Caki2 (cell line): ENCODE results near the gene NFYB. TPM values are rescaled to one million over a fixed set of nuclear protein-coding genes. Genes with fewer than 3 reads are reported as not detected.
"Not testable (repeated sequence)": the region's sequence is repeated elsewhere in the genome, so short reads cannot be mapped to it uniquely, and the experiment has no call there.

ENCODE experiments used
- DNase-seq: peaks from one replicate; pipeline ENCODE4 v3.0.0-alpha.2; 2015; ENCODE audit warnings: low read depth
- in situ Hi-C: cut with HindIII; loops from 2 replicates; pipeline ENCODE4 v1.10.0; 2016; ENCODE audit warnings: low sequenced_read_pairs, low pct_unique_long_range_greater_than_20kb, mixed read lengths
- total RNA-seq: library from RNA; depleted of rRNA; stranded (reverse); fragments of >200 nt; shearing (Covaris generic); gene quantifications from 2 replicates; pipeline ENCODE4 v1.2.3, GENCODE V29; 2014; ENCODE audit warnings: low replicate concordance

NFYB gene
- total RNA-seq, 1 experiment from 2014 or later = 14.9 TPM

- in situ Hi-C loops = no loop called here
- no peak for DNase-seq
Measured at GRCh38 chr12:104165801-104166200, 27.8 kb upstream of the NFYB start.

- no peak for DNase-seq
- in situ Hi-C loops = no loop called here
Measured at GRCh38 chr12:104164634-104165033, 26.6 kb upstream of the NFYB start.

DNA sequence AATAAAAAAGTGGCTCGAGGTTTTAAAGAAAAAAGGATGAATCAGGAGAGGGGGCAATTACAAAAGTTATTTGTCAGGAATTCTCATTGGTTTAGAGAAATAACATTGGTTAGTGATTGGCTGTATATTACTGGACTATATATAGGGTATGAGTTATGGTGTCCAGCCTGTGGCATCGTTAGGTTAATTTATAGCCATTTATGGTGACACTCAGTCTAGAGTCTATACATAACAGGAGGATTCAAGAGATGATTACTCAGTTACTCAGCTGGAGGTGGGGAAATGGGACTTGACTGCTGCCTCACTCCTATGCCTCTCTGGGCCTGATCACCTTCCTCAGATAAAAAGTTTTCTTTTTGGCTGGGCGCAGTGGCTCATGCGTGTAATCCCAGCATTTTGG is 25.6 kb upstream of the NFYB start:
- in situ Hi-C loops = no loop called here
- no peak for DNase-seq

GRCh38 chr12:104163028-104163427 is 25.0 kb upstream of the NFYB start:
- DNase-seq, in situ Hi-C loops: not testable (repeated sequence)

DNA sequence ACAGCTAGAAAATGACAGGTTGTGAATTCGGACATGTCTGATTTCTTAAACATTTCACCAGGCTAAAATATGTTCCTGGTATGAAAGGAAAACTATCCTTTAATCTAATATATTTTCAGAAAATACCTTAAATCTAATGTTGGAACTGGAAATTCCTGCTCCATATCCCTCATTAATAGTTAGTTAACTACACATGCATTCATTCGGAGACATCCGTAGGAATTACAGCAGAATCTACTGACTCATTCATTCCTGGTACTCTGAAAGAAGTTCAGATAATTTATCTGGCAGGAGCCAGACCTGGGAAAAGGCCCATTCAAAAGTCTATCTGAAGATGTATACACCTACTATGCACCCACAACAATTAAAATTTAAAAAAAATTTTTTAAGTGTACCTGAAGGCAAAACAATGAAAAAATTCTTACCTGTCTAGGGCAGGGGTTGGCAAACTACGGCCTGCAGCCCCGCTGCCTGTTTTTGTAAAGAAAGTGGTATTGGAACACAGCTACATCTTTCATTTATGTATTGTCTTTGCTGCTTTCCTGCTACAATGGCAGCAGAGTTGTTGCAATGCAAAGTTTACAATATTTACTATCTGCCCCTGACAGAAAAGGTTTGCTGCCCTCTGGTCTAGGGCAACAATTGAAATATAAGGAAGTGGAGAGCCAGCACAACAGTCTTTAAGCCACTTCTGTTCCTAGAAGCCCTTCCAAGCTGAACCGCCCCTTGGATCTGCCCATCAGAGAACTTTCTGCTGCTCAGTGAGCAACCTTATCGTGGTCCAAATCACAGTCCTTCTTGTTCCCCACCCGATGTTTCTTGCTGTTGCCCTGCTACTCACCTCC is 17.9 kb upstream of the NFYB start:
- in situ Hi-C loops = no loop called here
- DNase-seq = no peak

DNA sequence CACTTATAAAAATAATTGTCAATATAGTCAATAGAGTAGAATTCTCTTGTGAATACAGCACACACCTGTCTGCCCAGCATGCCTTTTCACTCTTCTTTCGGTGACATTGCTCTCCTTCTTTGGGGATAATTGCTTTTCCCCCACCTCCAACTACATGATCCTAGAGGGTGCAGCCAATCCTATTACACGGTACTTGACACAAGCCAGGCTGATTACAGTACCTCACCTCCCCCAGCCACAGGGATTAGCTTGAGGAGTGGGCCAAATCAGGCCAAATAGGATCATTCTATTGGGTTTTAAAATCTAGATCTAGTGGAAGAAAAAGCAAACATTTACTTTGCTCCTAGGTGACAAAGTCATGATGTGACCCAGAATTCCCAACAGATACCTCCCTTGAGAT is 16.8 kb upstream of the NFYB start:
- in situ Hi-C loops = no loop called here
- no peak for DNase-seq

DNA sequence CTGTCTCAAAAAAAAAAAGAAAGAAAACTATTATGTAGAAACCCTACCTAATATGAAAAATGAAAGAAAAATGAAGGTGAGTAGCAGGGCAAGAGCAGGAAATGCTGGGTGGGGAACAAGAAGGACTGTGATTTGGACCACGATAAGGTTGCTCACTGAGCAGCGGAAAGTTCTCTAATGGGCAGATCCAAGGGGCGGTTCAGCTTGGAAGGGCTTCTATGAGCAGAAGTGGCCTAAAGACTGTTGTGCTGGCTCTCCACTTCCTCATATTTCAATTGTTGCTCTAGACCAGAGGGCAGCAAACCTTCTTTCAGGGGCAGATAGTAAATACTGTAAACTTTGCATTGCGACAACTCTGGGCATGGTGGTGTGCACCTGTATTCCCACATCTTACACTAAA is 16.3 kb upstream of the NFYB start:
- DNase-seq = no peak
- in situ Hi-C loops = no loop called here

GRCh38 chr12:104152685-104153241 is 14.8 kb upstream of the NFYB start:
- in situ Hi-C loops = no loop called here
- DNase-seq = no peak

- in situ Hi-C loops = no loop called here
- DNase-seq = no peak
Measured at GRCh38 chr12:104150416-104150815, 12.4 kb upstream of the NFYB start.

DNA sequence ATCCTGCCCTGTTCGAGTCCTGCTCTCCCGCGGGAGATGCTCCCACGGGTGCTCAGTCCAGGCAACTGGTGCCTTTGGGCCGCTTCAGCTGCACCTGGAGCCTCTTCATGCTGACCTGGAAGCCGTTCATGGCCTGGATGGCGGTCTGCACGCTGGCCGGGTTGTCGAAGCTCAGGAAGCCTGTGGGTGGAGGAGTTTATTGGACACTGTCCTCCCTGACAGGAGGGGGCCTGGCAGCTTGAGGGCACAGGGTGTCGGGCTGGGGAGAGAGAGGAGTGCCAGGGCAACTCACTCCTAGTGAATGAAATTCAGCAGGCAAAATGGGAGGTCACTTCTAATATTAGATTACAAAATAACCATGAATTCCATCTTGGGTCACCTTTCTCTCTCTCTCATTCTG is 9.3 kb upstream of the NFYB start:
- DNase-seq = no peak
- in situ Hi-C loops = no loop called here

DNA sequence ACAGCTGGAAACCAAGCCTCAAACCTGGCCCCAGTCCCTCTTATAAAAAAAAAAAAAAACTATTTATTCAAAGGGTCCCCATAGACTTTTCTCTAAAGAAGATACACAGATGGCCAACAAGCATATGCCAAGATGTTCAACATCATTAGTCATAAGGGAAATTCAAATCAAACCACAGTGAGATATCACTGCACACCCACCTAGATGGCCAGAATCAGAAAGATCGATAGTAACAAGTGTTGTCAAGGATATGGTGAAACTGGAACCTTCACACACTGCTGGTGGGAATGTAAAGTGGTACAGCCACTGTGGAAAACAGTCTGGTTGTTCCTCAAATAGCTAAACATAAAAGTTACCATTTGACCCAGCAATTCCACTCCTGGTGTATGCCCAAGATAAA is 5.9 kb upstream of the NFYB start:
- in situ Hi-C loops = no loop called here
- no peak for DNase-seq

DNA sequence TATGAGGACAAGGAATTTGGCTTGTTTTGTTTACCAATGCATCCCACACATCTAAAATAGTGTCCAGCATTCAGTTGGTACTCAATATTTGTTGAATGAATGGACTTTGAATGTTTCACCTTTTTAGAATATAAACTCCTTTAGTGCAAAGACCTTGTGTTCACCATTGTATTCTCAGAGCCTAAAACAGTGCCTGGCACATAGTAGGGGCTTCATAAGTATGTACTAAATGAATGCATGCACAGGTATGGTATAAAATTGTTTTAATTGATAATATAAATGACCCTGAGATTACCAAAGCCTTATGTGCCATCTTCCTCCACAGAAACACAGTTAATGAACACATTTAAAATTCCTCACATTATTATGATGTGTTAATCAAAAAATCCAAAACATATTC is 5.0 kb upstream of the NFYB start:
- in situ Hi-C loops = no loop called here
- no peak for DNase-seq

DNA sequence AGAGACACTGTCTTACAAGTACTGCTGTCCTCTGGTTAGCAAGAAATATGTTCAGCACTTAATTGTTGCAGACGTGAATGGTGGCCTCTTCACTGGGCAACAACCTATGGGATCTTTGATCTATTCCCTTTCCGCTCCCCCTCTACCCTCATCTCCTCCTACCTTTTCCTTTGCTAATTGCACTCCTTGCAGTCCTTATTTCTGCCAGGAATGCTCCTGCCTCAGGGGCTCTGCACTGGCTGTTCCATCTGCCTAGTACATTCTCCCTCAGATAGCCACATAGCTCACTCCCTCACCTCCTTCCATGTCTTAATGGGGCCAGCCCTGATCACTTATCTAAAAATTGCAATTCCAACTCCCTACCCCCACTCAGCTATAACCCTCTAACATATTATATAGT is 4.5 kb upstream of the NFYB start:
- in situ Hi-C loops = no loop called here
- no peak for DNase-seq

GRCh38 chr12:104138797-104139152 is 765 bp upstream of the NFYB start:
- DNase-seq = no peak
- in situ Hi-C loops = no loop called here

DNA sequence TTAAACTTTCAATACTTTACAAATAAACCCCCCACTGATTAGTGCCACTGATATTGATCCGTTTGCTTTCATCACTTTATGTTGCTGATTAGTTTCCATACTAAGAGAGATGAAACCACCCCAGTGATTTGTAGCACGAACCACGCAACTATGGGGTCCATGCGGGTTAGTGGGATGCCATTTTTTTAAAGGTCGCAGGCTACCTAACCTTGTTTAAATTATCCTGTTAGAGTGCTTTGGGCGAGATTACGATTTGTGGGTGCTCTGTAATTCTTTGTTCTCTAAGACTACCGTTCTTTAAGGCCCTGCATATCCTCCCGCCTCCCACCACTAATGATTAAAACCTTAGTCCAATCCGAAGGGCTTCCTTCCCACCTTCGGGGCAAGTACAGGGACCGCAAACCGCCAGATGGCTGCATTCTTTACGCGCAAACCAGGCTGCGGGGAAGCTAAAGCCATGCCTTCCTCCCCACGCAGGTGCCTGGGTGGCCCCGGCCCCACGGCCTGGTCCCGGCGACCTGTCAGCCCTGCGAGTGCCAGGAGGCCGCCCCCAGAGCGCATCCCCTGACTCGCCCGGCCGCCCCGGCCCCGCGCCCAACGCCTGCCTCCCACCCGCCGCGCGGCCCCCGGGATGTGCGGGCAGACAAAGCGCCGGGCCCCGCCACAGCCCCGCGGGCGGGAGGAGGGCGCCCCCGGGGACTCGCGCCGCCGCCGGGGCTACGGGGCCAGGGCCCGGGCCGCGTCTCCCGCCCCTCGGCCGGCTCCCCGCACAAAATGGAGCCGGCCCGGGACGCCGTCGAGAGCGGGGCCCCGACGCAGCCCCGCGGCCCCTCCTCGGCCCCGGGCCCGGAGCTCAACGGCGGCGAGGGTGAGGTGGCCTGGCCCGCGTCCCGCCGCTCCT is 759 bp downstream of the NFYB start:
- in situ Hi-C loops = no loop called here
- DNase-seq = peak; percentile 33

GRCh38 chr12:104136577-104136976 is 1.4 kb downstream of the NFYB start:
- in situ Hi-C loops = no loop called here
- no peak for DNase-seq

- no peak for DNase-seq
- in situ Hi-C loops = no loop called here
Measured at GRCh38 chr12:104134882-104135281, 3.1 kb downstream of the NFYB start.

GRCh38 chr12:104133866-104134265 is 4.1 kb downstream of the NFYB start:
- in situ Hi-C loops = no loop called here
- DNase-seq = no peak

DNA sequence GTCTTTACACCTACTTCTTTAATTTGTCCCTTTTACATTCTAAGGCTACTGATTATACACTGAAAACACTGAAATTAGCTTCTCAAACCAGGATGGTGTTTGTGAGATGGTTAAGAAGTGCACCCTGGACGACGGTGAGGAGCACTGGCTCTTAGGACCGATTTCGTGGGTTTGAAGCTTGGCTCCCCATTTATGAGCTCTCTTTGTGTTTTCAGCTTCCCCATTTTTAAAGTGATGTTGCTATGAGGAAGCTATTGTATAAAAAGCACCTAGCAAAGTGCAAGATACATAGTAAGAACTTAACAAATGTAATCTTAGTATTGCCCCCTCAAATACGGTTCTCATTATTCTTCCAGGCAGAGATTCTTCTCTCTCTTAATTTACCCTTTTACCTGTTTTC is 4.7 kb downstream of the NFYB start:
- in situ Hi-C loops = no loop called here
- DNase-seq = no peak
